ENCODE results near the gene DGKG. TPM values are rescaled to one million over a fixed set of nuclear protein-coding genes. Genes with fewer than 3 reads are reported as not detected.
A peak's percentile ranks its signal among the peaks of the same experiment; 100 is the strongest.

DGKG gene
- total RNA-seq, 1 donor from 2014 or later = 0.22 TPM

DNA sequence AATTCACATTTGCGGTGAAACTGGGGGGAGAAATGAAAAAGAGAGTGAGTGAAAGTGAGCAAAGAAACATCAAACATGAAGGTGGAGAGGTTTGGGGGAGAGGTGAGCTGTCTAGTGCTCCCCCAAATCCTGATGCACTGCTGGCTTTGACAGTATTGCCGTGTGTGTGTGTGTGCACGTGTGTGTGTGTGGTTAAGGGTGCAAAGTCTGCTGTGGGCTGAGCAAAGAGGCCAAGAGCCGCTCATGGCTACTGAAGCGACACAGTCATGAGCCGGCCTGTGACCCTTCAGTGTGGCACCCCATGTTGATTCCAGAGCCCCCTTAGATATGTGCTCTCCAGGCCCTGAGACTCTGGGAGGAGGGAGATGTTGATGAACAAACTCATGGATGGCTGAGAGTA, 94.3 kb downstream of the DGKG start:
- no peak overlapping the region for H3K9ac ChIP-seq
- no peaks in the 10 kb centered on the region for H3K9me3 ChIP-seq (ENCODE audit: low read depth)
- peaks cover 13% of the 10 kb centered on the region for H3K4me1 Mint-ChIP-seq
- TF ChIP-seq EZH2 (IDR thresholded peaks at IDR 0.05) = no peak
- no peak for TF ChIP-seq EZH2phosphoT487 (IDR thresholded peaks at IDR 0.05)
- TF ChIP-seq, protein P1, sequence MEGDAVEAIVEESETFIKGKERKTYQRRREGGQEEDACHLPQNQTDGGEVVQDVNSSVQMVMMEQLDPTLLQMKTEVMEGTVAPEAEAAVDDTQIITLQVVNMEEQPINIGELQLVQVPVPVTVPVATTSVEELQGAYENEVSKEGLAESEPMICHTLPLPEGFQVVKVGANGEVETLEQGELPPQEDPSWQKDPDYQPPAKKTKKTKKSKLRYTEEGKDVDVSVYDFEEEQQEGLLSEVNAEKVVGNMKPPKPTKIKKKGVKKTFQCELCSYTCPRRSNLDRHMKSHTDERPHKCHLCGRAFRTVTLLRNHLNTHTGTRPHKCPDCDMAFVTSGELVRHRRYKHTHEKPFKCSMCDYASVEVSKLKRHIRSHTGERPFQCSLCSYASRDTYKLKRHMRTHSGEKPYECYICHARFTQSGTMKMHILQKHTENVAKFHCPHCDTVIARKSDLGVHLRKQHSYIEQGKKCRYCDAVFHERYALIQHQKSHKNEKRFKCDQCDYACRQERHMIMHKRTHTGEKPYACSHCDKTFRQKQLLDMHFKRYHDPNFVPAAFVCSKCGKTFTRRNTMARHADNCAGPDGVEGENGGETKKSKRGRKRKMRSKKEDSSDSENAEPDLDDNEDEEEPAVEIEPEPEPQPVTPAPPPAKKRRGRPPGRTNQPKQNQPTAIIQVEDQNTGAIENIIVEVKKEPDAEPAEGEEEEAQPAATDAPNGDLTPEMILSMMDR (IDR thresholded peaks at IDR 0.05) = no peak
- H3K27ac ChIP-seq = no peak overlapping the region
- no peaks in the 10 kb centered on the region for H3K36me3 Mint-ChIP-seq
- no peaks in the 10 kb centered on the region for H3F3A ChIP-seq (ENCODE audit: low read depth)
- H3K27ac Mint-ChIP-seq = peak overlapping the region; percentile 10
- H3K4me3 ChIP-seq = no peak overlapping the region
- no peaks in the 10 kb centered on the region for H3K36me3 ChIP-seq
- no peaks in the 10 kb centered on the region for H4K20me1 ChIP-seq (ENCODE audit: low read depth)
- no peaks in the 10 kb centered on the region for H3K9me3 Mint-ChIP-seq
- H3K79me2 ChIP-seq (ENCODE audit: low read depth) = no peaks in the 10 kb centered on the region
- H3K27me3 Mint-ChIP-seq (ENCODE audit: insufficient read depth, low read depth) = peaks cover 9% of the 10 kb centered on the region
- H3K27me3 ChIP-seq = no peaks in the 10 kb centered on the region
- no peak overlapping the region for H3K4me3 Mint-ChIP-seq
- no peak overlapping the region for H2AFZ ChIP-seq (replicated peaks)
- no peak overlapping the region for H3K4me2 ChIP-seq
- H3K4me1 ChIP-seq = peaks cover 8% of the 10 kb centered on the region
- DNase-seq (ENCODE audit: low spot score) = no peak

DNA sequence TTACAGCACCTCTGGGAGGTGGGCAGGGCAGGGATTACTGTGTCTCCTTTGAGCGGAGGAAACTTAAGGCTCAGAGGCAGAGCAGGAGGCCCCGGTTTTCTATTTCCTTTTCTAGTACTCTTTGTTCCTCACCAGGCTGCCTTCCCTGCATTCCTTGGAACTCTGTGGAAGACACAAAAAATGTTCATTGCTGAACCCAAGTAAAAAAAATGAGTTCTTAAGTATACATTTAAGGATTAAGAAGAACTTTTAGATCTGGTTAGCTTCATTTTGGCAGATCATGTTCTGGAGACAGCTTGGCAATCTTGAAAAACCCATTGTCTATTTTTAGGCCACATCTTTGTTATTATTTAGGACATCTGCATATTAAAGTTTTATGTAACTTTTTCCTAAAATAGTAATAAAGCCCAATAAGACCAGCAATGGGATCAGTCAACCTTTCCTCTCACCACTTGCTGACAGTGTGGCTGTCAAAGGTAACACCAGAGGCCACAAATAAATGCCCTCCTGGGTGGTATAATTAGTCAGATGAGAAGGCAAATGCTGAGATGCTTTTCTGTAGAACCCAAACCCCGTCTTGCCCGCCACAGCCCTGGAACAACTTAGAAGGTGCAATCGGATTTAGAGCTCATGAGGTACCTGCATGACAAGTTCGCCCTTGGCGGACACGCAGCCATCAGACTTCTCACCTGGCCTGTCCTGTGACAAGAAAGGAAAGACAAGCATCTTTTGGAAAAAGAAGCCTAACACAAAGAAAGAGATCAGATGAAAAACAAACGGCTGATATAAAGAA, 97.2 kb downstream of the DGKG start:
- H3K36me3 Mint-ChIP-seq = no peaks in the 10 kb centered on the region
- no peaks in the 10 kb centered on the region for H3K36me3 ChIP-seq
- H3K27ac ChIP-seq = no peak overlapping the region
- H3K27me3 Mint-ChIP-seq (ENCODE audit: insufficient read depth, low read depth) = peaks cover 9% of the 10 kb centered on the region
- no peaks in the 10 kb centered on the region for H3K9me3 Mint-ChIP-seq
- H4K20me1 ChIP-seq (ENCODE audit: low read depth) = no peaks in the 10 kb centered on the region
- H3K4me2 ChIP-seq = peak overlapping the region; percentile 4
- H3K4me1 ChIP-seq = peaks cover 11% of the 10 kb centered on the region
- H3K9ac ChIP-seq = no peak overlapping the region
- H3F3A ChIP-seq (ENCODE audit: low read depth) = no peaks in the 10 kb centered on the region
- TF ChIP-seq EZH2phosphoT487 (IDR thresholded peaks at IDR 0.05) (no peak), EZH2 (IDR thresholded peaks at IDR 0.05) (no peak)
- TF ChIP-seq, protein P1 (IDR thresholded peaks at IDR 0.05) = no peak
- H3K4me3 Mint-ChIP-seq = no peak overlapping the region
- no peak overlapping the region for H3K27ac Mint-ChIP-seq
- H3K4me3 ChIP-seq = no peak overlapping the region
- peaks cover 26% of the 10 kb centered on the region for H3K4me1 Mint-ChIP-seq
- H3K9me3 ChIP-seq (ENCODE audit: low read depth) = no peaks in the 10 kb centered on the region
- no peak overlapping the region for H2AFZ ChIP-seq (replicated peaks)
- peak; percentile 41 for DNase-seq (ENCODE audit: low spot score)
- no peaks in the 10 kb centered on the region for H3K79me2 ChIP-seq (ENCODE audit: low read depth)
- no peaks in the 10 kb centered on the region for H3K27me3 ChIP-seq

DNA sequence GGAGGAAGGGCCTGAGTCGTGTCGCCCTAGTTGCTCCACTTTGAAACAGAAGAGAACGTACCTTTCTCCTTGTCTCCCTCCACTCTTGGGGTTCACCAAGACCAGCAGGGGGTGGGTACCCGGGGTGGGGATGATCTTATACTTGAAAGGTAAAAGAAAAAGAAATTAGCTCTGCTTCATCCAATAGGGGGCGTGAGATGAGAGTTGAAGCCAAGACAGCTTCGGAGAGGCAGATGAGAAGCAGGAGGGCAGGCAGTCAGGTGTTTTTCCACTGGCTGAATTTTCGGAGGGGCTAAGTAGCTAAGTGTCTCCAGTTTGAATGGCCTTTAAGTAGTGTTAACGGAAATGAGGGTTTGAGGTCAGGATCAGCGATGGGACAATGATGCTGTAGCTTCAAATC, 100.4 kb downstream of the DGKG start:
- peaks cover 14% of the 10 kb centered on the region for H3K27me3 Mint-ChIP-seq (ENCODE audit: insufficient read depth, low read depth)
- H3K27ac ChIP-seq = no peak overlapping the region
- H3K4me2 ChIP-seq = no peak overlapping the region
- no peaks in the 10 kb centered on the region for H3K36me3 Mint-ChIP-seq
- H2AFZ ChIP-seq (replicated peaks) = no peak overlapping the region
- peak overlapping the region; percentile 34 for H3K4me3 Mint-ChIP-seq
- no peak overlapping the region for H3K9ac ChIP-seq
- no peaks in the 10 kb centered on the region for H3K36me3 ChIP-seq
- TF ChIP-seq EZH2phosphoT487 (IDR thresholded peaks at IDR 0.05) = no peak
- no peak for TF ChIP-seq EZH2 (IDR thresholded peaks at IDR 0.05)
- TF ChIP-seq, protein P1 (IDR thresholded peaks at IDR 0.05) = peak; percentile 54
- H3F3A ChIP-seq (ENCODE audit: low read depth) = no peaks in the 10 kb centered on the region
- H3K4me1 Mint-ChIP-seq = peaks cover 37% of the 10 kb centered on the region
- no peaks in the 10 kb centered on the region for H4K20me1 ChIP-seq (ENCODE audit: low read depth)
- no peak overlapping the region for H3K4me3 ChIP-seq
- H3K4me1 ChIP-seq = peaks cover 22% of the 10 kb centered on the region
- no peaks in the 10 kb centered on the region for H3K9me3 ChIP-seq (ENCODE audit: low read depth)
- H3K27me3 ChIP-seq = peaks cover 12% of the 10 kb centered on the region
- peak; percentile 67 for DNase-seq (ENCODE audit: low spot score)
- H3K9me3 Mint-ChIP-seq = peaks cover 3% of the 10 kb centered on the region
- peak overlapping the region; percentile 13 for H3K27ac Mint-ChIP-seq
- H3K79me2 ChIP-seq (ENCODE audit: low read depth) = no peaks in the 10 kb centered on the region
